Ovary (tissue), 9 donors: ENCODE results near the gene TREM1. TPM values are rescaled to one million over a fixed set of nuclear protein-coding genes. Genes with fewer than 3 reads are reported as not detected.

Experiments
- DNase-seq, 5 donors: peaks; one replicate each; pipeline ENCODE4 v3.0.0-alpha.2; 2019 to 2020
- H3K27ac ChIP-seq, 2 donors: fragments of 200-600 bp; one replicate each; pipeline versions ENCODE4 v1.5.1 to v1.8.0; 2019 to 2022
- H3K27me3 ChIP-seq: fragments of 200-600 bp; one replicate; pipeline ENCODE4 v1.8.0; 2022
- H3K36me3 ChIP-seq: fragments of 200-600 bp; sonication (generic); one replicate; pipeline ENCODE4 v1.5.1; 2019
- H3K4me1 ChIP-seq: one replicate; pipeline ENCODE4 v1.8.1; 2013; ENCODE audit warnings: mild to moderate bottlenecking, moderate library complexity; ENCODE audit not compliant: insufficient read depth
- H3K4me3 ChIP-seq: fragments of 200-600 bp; sonication (generic); one replicate; pipeline ENCODE4 v1.5.1; 2017
- H3K9me3 ChIP-seq, 2 donors: fragments of 200-600 bp in 1 of 2; sonication (generic) in 1 of 2; one replicate each; pipeline versions ENCODE4 v1.5.1 to v1.8.1; 2013 to 2019; ENCODE audit warnings: mild to moderate bottlenecking in 1 of 2, moderate library complexity in 1 of 2
- EP300 ChIP-seq: sonication (generic); formaldehyde crosslinking; IDR thresholded peaks from one replicate; pipeline ENCODE4 v1.6.1; 2017; ENCODE audit warnings: antibody characterized with exemption
- POLR2A ChIP-seq: fragments of 450-650 bp; IDR thresholded peaks from one replicate; pipeline ENCODE4 v1.6.1; 2017; ENCODE audit warnings: antibody characterized with exemption, mild to moderate bottlenecking, moderate library complexity
- WGBS, 3 donors: extraction: QIAGEN DNeasy Blood & Tissue Kit in 1 of 3; methylation state at CpG; one replicate each; pipeline versions ENCODE4 v1.1.5 to v1.1.7; 2013 to 2017; 5-methylcytosine and 5-hydroxymethylcytosine counted together
- intact Hi-C, 4 donors: fragments of 100-400 bp; cut with DNase I; formaldehyde crosslinking; loops; one replicate each; pipeline versions ENCODE4 v1.11.0 to v1.15.1; 2022 to 2023
- polyA plus RNA-seq, 2 donors: library from polyadenylated mRNA; stranded (reverse); fragments of 200-250 nt in 1 of 2; fragments of 350-450 nt in 1 of 2; fragmentation: Illumina TruSeq in 1 of 2; extraction: RNeasy Lipid Tissue Mini Kit (QIAGEN cat#74804) in 1 of 2; gene quantifications; one replicate each; pipeline ENCODE4 v1.2.3, GENCODE V29; 2013 to 2014
- total RNA-seq, 7 donors: library from RNA; depleted of rRNA in 2 of 7; stranded (reverse); fragments of >200 nt in 2 of 7; fragmentation: NEBNext Ultra II Directional in 3 of 7; extraction: Animal tissue kit (Norgen Biotek cat#: 25700) in 3 of 7; gene quantifications; one replicate each; pipeline versions ENCODE4 v1.1.0 to v1.2.4, GENCODE V29; 2016 to 2023
- TF ChIP-seq, protein P1 (sequence below), 3 donors: fragments of 450-650 bp in 2 of 3; fragments of 200-600 bp in 1 of 3; IDR thresholded peaks; one replicate each; pipeline versions ENCODE4 v1.5.1 to v1.8.0; 2016 to 2022; ENCODE audit warnings: antibody characterized with exemption in 3 of 3, mild to moderate bottlenecking in 1 of 3
- donor health status: DM: no; HTN: no; CAD: no; lungs with moderate emphysema.
- donor health status: DM: no; HTN: no; CAD: no.
- donor health status: Bipolar disorder and iron deficiency.
- donor health status: DM: yes; HTN: yes; CAD: no.
- donor health status: DM: no; HTN: no; CAD: no.
- donor health status: DM: yes; HTN: yes; CAD: no.

The TREM1 gene
- total and polyA plus RNA-seq, 9 donors: 0.34 to 2.9 (median 0.87) TPM

DNA sequence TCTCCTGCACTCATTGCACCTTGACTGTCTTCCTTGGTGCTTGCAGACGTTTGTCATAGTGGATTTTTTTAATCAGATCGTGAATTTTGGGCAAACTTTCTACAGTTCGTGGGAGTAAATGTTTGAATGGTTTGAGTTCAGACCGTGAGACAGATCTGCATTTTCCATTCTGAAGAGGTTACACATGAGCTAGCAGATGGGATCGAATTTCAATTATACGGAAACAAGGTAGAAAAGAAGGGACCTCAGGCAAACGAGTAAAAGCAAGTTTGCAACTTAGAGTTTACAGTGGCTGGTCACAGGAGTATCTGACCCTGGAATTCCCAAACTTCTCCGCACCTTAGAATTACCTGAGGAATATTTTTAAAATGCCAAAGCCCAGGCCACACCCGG is 31.8 kb upstream of the TREM1 start:
- peaks cover 3% of the 10 kb centered on the region for H3K4me1 ChIP-seq
- no peak overlapping the region for H3K27ac ChIP-seq
- intact Hi-C loops: no loop called here
- H3K9me3 ChIP-seq: no peaks in the 10 kb centered on the region
- WGBS, 3 donors: 25 to 33% (median 31%) methylated on average over 9 of the region's 9 CpGs
- no peaks in the 10 kb centered on the region for H3K36me3 ChIP-seq
- H3K4me3 ChIP-seq: no peak overlapping the region
- H3K27me3 ChIP-seq: no peaks in the 10 kb centered on the region
- no peak for DNase-seq
- TF ChIP-seq EP300 (no peak), POLR2A (no peak)
- TF ChIP-seq, protein P1, sequence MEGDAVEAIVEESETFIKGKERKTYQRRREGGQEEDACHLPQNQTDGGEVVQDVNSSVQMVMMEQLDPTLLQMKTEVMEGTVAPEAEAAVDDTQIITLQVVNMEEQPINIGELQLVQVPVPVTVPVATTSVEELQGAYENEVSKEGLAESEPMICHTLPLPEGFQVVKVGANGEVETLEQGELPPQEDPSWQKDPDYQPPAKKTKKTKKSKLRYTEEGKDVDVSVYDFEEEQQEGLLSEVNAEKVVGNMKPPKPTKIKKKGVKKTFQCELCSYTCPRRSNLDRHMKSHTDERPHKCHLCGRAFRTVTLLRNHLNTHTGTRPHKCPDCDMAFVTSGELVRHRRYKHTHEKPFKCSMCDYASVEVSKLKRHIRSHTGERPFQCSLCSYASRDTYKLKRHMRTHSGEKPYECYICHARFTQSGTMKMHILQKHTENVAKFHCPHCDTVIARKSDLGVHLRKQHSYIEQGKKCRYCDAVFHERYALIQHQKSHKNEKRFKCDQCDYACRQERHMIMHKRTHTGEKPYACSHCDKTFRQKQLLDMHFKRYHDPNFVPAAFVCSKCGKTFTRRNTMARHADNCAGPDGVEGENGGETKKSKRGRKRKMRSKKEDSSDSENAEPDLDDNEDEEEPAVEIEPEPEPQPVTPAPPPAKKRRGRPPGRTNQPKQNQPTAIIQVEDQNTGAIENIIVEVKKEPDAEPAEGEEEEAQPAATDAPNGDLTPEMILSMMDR (IDR thresholded peaks at IDR 0.05): no peak

DNA sequence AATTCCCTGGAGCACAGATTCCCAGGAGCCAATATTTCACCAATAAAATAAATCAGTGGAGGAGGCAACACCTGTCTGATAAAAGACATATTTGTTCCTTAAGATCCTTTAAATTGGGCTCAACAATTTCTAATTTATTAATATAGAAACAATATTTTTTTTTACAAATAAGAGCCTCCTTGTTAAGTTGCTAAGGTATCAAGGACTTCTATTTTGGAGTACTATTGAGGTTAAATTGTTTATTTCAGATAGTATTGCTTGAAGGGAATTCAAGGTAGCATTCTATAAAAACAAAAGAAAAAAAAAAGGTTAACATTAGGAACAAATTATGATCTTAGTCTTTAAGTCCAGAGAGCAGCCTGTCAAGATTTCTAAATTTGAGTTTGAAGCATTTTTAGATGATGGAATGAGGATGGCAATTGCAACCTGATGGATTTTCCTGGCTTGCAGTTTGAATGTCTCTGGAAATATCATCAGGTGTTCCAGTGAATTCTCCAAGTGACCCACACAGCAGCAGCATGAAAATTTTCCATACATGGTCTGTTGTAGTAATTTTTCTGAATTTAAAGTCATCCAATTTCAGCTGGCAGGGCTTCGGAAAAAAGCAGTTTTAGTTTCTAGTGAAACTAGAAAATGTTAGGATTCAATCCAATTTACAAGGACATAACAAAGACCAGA is 29.6 kb upstream of the TREM1 start:
- intact Hi-C loops: no loop called here
- Histone ChIP-seq H3K36me3 (no peaks in the 10 kb centered on the region), H3K4me3 (no peak overlapping the region), H3K27me3 (no peaks in the 10 kb centered on the region), H3K27ac (no peak overlapping the region), H3K4me1 (peaks cover 3% of the 10 kb centered on the region), H3K9me3 (no peaks in the 10 kb centered on the region)
- WGBS, 3 donors: 23 to 44% (median 40%) methylated on average over 1 of the region's 1 CpG
- no peak for DNase-seq
- TF ChIP-seq POLR2A (no peak), EP300 (no peak)
- TF ChIP-seq, protein P1 (IDR thresholded peaks at IDR 0.05): no peak

DNA sequence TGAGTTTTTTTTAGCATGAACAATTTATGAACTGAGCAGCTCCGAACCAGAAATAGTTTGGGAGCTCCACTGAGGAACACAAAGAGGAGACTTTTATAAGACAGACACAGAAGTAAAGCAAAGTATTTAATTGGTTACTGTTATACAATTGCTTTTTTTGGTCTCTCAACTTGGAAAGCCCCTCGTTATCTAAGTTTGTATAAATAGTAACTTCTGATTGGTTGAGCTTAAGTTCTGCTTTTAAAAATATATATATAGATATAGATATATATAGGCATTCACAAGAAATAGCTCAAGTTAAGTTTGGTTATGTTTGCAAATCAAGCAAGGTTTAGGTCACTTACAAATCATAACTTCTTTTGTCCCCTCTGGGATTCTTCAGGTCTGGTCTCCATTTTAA is 28.7 kb upstream of the TREM1 start:
- WGBS, 3 donors: 44 to 54% (median 49%) methylated on average over 2 of the region's 2 CpGs
- H3K9me3 ChIP-seq: no peaks in the 10 kb centered on the region
- H3K4me1 ChIP-seq: peaks cover 3% of the 10 kb centered on the region
- intact Hi-C loops: no loop called here
- H3K27ac ChIP-seq: no peak overlapping the region
- no peaks in the 10 kb centered on the region for H3K36me3 ChIP-seq
- DNase-seq: no peak
- no peak overlapping the region for H3K4me3 ChIP-seq
- H3K27me3 ChIP-seq: no peaks in the 10 kb centered on the region
- no peak for TF ChIP-seq EP300
- TF ChIP-seq, protein P1 (IDR thresholded peaks at IDR 0.05): no peak
- no peak for TF ChIP-seq POLR2A

DNA sequence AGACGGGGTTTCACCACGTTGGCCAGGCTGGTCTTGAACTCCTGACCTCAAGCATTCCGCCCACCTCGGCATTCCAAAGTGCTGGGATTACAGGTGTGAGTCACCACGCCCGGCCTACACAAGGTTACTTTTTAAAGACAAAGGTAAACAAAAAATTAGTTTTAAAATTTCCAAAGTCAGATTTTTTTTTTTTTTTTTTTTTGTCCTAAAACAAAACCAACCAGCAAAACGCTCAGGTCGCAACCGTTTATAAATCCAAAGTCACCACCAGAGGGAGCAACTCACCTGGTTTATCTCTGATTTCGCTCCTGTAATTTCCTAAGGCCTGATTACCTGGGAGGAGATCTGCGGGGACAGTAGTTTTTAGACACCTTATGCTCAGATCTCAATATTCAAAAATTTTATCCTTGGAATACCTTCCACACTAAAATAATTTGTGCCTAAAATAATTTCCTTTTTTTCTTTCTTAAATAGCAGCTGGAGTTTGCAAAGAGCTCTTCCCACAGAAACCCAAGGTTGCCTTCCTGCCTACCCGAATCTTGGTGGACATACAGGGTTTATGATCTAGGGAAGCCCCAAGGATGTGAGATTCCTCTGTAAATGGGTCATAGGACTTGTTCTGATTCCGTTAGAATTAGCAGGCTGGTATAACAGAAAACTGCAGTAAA is 19.8 kb upstream of the TREM1 start:
- no peak overlapping the region for H3K27ac ChIP-seq
- no peak for TF ChIP-seq EP300
- TF ChIP-seq, protein P1 (IDR thresholded peaks at IDR 0.05): no peak
- H3K4me3 ChIP-seq: no peak overlapping the region
- H3K4me1 ChIP-seq: no peaks in the 10 kb centered on the region
- H3K9me3 ChIP-seq: no peaks in the 10 kb centered on the region
- intact Hi-C loops: no loop called here
- no peak for DNase-seq
- H3K27me3 ChIP-seq: no peaks in the 10 kb centered on the region
- no peaks in the 10 kb centered on the region for H3K36me3 ChIP-seq
- WGBS, 3 donors: 12 to 23% (median 21%) methylated on average over 13 of the region's 13 CpGs
